Right atrium auricular region (tissue), 2 donors: ENCODE measurements around the gene ALOX5AP. TPM values are rescaled to one million over a fixed set of nuclear protein-coding genes. Genes with fewer than 3 reads are reported as not detected.

Source experiments
- DNase-seq: peaks from one replicate; pipeline ENCODE4 v3.0.0-alpha.2; 2019; ENCODE audit warnings: low spot score
- H3K27ac ChIP-seq, 2 donors: fragments of 200-600 bp; sonication (generic); 1 replicate in 1 of 2; 2 replicates in 1 of 2; pipeline ENCODE4 v1.5.1; 2016 to 2019
- H3K27me3 ChIP-seq, 2 donors: fragments of 200-600 bp; sonication (generic); one replicate each; pipeline versions ENCODE4 v1.5.1 to v1.6.0; 2017 to 2019
- H3K36me3 ChIP-seq: fragments of 200-600 bp; sonication (generic); one replicate; pipeline ENCODE4 v1.5.1; 2016
- H3K4me1 ChIP-seq, 2 donors: fragments of 200-600 bp; sonication (generic); one replicate each; pipeline versions ENCODE4 v1.5.1 to v1.6.0; 2017 to 2019
- H3K4me3 ChIP-seq, 2 donors: fragments of 200-600 bp; sonication (generic); 1 replicate in 1 of 2; 2 replicates in 1 of 2; pipeline ENCODE4 v1.5.1; 2017 to 2019; ENCODE audit warnings: mild to moderate bottlenecking in 1 of 2, moderate library complexity in 1 of 2
- H3K9me3 ChIP-seq, 2 donors: fragments of 200-600 bp; sonication (generic); one replicate each; pipeline ENCODE4 v1.5.1; 2019
- total RNA-seq, 2 donors: library from RNA; depleted of rRNA; stranded (reverse); fragments of >200 nt; gene quantifications; one replicate each; pipeline ENCODE4 v1.1.0, GENCODE V29; 2016
- TF ChIP-seq, protein P1 (sequence below), 2 donors: fragments of 200-600 bp; sonication (generic); IDR thresholded peaks; one replicate each; pipeline ENCODE4 v1.5.1; 2019; ENCODE audit warnings: antibody characterized with exemption in 2 of 2

Gene ALOX5AP
- total RNA-seq, 2 donors from 2014 or later = 7.4 to 41.4 TPM

DNA sequence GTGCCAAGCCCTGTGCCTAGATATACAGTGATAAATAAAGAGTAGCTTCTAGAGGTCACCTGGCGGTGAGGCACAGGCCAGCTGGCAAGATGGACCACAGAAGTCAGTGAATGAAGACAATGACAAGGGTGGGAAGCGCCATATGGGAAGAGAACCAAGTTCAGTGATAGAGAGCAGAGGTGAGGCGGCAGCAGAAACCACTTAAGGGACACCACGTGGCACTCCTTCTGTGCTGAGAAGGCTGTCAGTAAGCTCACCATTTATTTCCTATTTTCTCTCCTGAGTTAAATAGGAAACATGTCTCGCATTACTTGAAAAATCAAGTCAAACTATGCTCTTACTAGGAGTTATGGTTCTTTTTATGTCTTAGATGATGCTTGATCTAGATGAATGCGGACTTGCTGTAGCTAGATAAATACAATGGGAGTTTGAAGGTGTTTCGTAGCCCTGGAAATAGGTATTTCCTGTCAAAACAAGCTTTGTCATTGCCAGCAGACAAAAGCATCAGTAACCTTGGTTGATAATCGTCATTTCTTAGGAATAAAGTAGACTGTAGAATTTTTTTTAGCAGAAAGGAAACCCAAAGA is 17.8 kb downstream of the ALOX5AP start:
- TF ChIP-seq, protein P1, sequence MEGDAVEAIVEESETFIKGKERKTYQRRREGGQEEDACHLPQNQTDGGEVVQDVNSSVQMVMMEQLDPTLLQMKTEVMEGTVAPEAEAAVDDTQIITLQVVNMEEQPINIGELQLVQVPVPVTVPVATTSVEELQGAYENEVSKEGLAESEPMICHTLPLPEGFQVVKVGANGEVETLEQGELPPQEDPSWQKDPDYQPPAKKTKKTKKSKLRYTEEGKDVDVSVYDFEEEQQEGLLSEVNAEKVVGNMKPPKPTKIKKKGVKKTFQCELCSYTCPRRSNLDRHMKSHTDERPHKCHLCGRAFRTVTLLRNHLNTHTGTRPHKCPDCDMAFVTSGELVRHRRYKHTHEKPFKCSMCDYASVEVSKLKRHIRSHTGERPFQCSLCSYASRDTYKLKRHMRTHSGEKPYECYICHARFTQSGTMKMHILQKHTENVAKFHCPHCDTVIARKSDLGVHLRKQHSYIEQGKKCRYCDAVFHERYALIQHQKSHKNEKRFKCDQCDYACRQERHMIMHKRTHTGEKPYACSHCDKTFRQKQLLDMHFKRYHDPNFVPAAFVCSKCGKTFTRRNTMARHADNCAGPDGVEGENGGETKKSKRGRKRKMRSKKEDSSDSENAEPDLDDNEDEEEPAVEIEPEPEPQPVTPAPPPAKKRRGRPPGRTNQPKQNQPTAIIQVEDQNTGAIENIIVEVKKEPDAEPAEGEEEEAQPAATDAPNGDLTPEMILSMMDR (IDR thresholded peaks at IDR 0.05) = no peak
- H3K27ac ChIP-seq = no peak overlapping the region
- peaks cover 0 to 16% of the 10 kb centered on the region in 2 donors for H3K4me1 ChIP-seq
- H3K4me3 ChIP-seq = no peak overlapping the region
- no peaks in the 10 kb centered on the region for H3K9me3 ChIP-seq
- DNase-seq = no peak
- no peaks in the 10 kb centered on the region for H3K36me3 ChIP-seq
- H3K27me3 ChIP-seq = no peaks in the 10 kb centered on the region

- Histone ChIP-seq H3K36me3 (no peaks in the 10 kb centered on the region), H3K9me3 (no peaks in the 10 kb centered on the region), H3K4me1 (peaks cover 0 to 16% of the 10 kb centered on the region in 2 donors), H3K27me3 (no peaks in the 10 kb centered on the region), H3K4me3 (no peak overlapping the region), H3K27ac (no peak overlapping the region)
- DNase-seq = no peak
- TF ChIP-seq, protein P1 (IDR thresholded peaks at IDR 0.05) = no peak
These were observed 20.3 kb downstream of the ALOX5AP start for GRCh38 chr13:30755678-30756077.

- Histone ChIP-seq H3K27ac (no peak overlapping the region), H3K4me1 (peaks cover 0 to 16% of the 10 kb centered on the region in 2 donors), H3K4me3 (no peak overlapping the region), H3K27me3 (no peaks in the 10 kb centered on the region), H3K9me3 (no peaks in the 10 kb centered on the region), H3K36me3 (no peaks in the 10 kb centered on the region)
- TF ChIP-seq, protein P1 (IDR thresholded peaks at IDR 0.05) = no peak
- no peak for DNase-seq
These were observed 21.8 kb downstream of the ALOX5AP start for GRCh38 chr13:30757026-30757742.

GRCh38 chr13:30759748-30760147 is 24.4 kb downstream of the ALOX5AP start:
- DNase-seq = no peak
- H3K4me1 ChIP-seq = peaks cover 0 to 7% of the 10 kb centered on the region in 2 donors
- H3K27me3 ChIP-seq = no peaks in the 10 kb centered on the region
- H3K9me3 ChIP-seq = no peaks in the 10 kb centered on the region
- TF ChIP-seq, protein P1 (IDR thresholded peaks at IDR 0.05) = no peak
- H3K36me3 ChIP-seq = no peaks in the 10 kb centered on the region
- H3K27ac ChIP-seq = no peak overlapping the region
- no peak overlapping the region for H3K4me3 ChIP-seq

GRCh38 chr13:30762643-30763042 is 27.3 kb downstream of the ALOX5AP start:
- no peaks in the 10 kb centered on the region for H3K9me3 ChIP-seq
- no peak overlapping the region for H3K27ac ChIP-seq
- H3K36me3 ChIP-seq = no peaks in the 10 kb centered on the region
- TF ChIP-seq, protein P1 (IDR thresholded peaks at IDR 0.05) = no peak
- no peak overlapping the region for H3K4me3 ChIP-seq
- no peaks in the 10 kb centered on the region for H3K27me3 ChIP-seq
- DNase-seq = no peak
- no peaks in the 10 kb centered on the region for H3K4me1 ChIP-seq
